ENCODE measurements around the gene DHX36.

- TF ChIP-seq EZH2 (IDR thresholded peaks at IDR 0.05): no peak
- TF ChIP-seq, protein P1, sequence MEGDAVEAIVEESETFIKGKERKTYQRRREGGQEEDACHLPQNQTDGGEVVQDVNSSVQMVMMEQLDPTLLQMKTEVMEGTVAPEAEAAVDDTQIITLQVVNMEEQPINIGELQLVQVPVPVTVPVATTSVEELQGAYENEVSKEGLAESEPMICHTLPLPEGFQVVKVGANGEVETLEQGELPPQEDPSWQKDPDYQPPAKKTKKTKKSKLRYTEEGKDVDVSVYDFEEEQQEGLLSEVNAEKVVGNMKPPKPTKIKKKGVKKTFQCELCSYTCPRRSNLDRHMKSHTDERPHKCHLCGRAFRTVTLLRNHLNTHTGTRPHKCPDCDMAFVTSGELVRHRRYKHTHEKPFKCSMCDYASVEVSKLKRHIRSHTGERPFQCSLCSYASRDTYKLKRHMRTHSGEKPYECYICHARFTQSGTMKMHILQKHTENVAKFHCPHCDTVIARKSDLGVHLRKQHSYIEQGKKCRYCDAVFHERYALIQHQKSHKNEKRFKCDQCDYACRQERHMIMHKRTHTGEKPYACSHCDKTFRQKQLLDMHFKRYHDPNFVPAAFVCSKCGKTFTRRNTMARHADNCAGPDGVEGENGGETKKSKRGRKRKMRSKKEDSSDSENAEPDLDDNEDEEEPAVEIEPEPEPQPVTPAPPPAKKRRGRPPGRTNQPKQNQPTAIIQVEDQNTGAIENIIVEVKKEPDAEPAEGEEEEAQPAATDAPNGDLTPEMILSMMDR (IDR thresholded peaks at IDR 0.05): no peak
Observed at GRCh38 chr3:154364849-154365248, 40.6 kb upstream of the DHX36 start.

Measured in neural progenitor cell (in vitro differentiated cells).